GM12892 (cell line): ENCODE measurements around the gene ABCC1.

Experiments
- POLR2A ChIP-seq: IDR thresholded peaks from 2 replicates; pipeline ENCODE4 v1.6.1; 2011; ENCODE audit warnings: low read depth, low read length, control low read depth
- POLR2AphosphoS5 ChIP-seq: IDR thresholded peaks from 2 replicates; pipeline ENCODE4 v1.6.1; 2011; ENCODE audit warnings: low read depth, low read length, control low read depth
- TAF1 ChIP-seq: IDR thresholded peaks from 2 replicates; pipeline ENCODE4 v1.6.1; 2011; ENCODE audit warnings: low read depth, mild to moderate bottlenecking, control low read depth, low read length, borderline replicate concordance

DNA sequence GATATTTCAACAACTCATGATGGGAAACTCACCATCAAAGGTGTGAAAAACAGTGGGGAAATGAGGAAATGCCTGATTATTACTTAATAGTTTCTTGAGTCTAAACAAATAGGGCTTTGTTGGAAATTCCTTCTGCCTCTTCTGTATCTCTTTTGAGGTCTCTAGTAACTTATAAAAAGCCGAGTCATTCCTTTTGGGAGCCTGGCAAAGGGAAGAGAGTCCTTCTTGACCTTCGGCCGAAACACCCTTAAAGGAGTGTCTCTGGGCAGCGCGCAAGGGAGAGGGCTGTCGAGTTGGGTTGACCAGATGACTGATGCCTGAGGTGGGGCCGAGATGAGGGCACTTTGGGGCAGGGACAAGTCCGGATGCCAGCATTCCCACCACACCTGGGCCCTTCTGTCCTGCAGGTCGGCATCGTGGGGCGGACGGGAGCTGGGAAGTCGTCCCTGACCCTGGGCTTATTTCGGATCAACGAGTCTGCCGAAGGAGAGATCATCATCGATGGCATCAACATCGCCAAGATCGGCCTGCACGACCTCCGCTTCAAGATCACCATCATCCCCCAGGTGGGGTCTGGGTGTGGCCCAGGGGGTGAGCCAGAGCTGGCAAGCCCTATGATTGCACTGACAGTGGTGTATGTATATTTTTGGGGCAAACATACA, 184.7 kb downstream of the ABCC1 start:
- no peak for TF ChIP-seq POLR2AphosphoS5
- TF ChIP-seq POLR2A: no peak
- no peak for TF ChIP-seq TAF1
